ENCODE measurements around the gene AKT3. TPM values are rescaled to one million over a fixed set of nuclear protein-coding genes. Genes with fewer than 3 reads are reported as not detected.

Gene AKT3
- total and polyA plus RNA-seq, 2 experiments from 2014 or later, result 4.5 to 18.5 TPM

DNA sequence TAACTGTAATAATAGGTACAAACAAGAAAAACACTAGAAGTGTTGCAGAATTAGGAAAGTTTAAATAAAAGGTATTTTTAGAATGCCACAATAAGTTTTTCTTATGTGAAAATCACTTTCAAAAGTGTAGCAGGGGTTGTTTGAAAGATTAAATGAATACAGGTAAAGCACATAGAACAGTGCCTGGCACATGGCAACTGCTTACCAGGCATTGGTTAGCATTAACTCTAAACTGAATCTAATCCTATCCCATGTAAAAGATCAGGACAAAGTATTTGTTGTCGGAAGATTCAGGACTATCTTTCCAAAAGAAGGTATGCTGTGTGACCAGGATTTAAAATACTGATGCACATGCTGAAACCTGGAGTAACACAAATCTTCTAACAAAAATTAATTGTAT is 3.3 kb downstream of the AKT3 start:
- ATAC-seq, result no peak
- peaks cover 65% of the 10 kb centered on the region for H3K79me2 ChIP-seq (replicated peaks; ENCODE audit: insufficient read depth)

More for the DNA sequence above, 3.3 kb downstream of the AKT3 start:
- no peaks in the 10 kb centered on the region; the same call in 2 of the 3 replicates for H3K9me3 Mint-ChIP-seq
- no peaks in the 10 kb centered on the region for H4K20me1 ChIP-seq (replicated peaks; ENCODE audit: insufficient read depth)
- no peak for TF ChIP-seq REST (IDR thresholded peaks at IDR 0.05; ENCODE audit: unreplicated experiment)
- no peak for TF ChIP-seq CTCF (conservative IDR thresholded peaks at IDR 0.05; ENCODE audit: low read depth in 2 of 2)
- no peak for TF ChIP-seq ZNF114 (CRISPR knock-in tag; IDR thresholded peaks at IDR 0.05)
- no peak for TF ChIP-seq POLR2AphosphoS5 (IDR thresholded peaks at IDR 0.05; ENCODE audit: low read depth)
- TF ChIP-seq ETS1 (IDR thresholded peaks at IDR 0.05), result no peak
- TF ChIP-seq ZNF331 (CRISPR knock-in tag; IDR thresholded peaks at IDR 0.05; ENCODE audit: low read depth), result no peak
- no peak for TF ChIP-seq EZH2phosphoT487 (IDR thresholded peaks at IDR 0.05; ENCODE audit: unreplicated experiment)
- no peak for TF ChIP-seq CREB1 (CRISPR knock-in tag; IDR thresholded peaks at IDR 0.05; ENCODE audit: low read depth)
- TF ChIP-seq STAT1 (IDR thresholded peaks at IDR 0.05; ENCODE audit: unreplicated experiment), result no peak
- no peaks in the 10 kb centered on the region for H3K36me3 ChIP-seq (ENCODE audit: insufficient read depth)
- 0 out of 2 replicates have a peak, but pooled peaks cover 4% of the 10 kb centered on the region for H3K4me1 ChIP-seq (ENCODE audit: insufficient read depth)
- no peak overlapping the region for H3K4me2 ChIP-seq
- peaks cover 20% of the 10 kb centered on the region for H3K4me1 Mint-ChIP-seq
- no peaks in the 10 kb centered on the region; the same call in 2 of the 3 replicates for H3K36me3 Mint-ChIP-seq (ENCODE audit: low read depth)
- no peaks in the 10 kb centered on the region for H3K27me3 ChIP-seq (ENCODE audit: insufficient read depth)
- no peak overlapping the region for H3K27ac Mint-ChIP-seq
- no peak overlapping the region for H3K4me3 ChIP-seq
- no peak overlapping the region for H3K4me3 Mint-ChIP-seq
- H3F3A ChIP-seq (replicated peaks; ENCODE audit: low read depth), result no peaks in the 10 kb centered on the region
- H2AFZ ChIP-seq, result no peak overlapping the region
- H3K27me3 Mint-ChIP-seq (ENCODE audit: insufficient read depth, low read depth, poor library complexity), result peaks cover 8% of the 10 kb centered on the region
- no peak for DNase-seq (ENCODE audit: low spot score)
- H3K27ac ChIP-seq (ENCODE audit: low read depth), result no peak overlapping the region
- H3K9me2 ChIP-seq (ENCODE audit: insufficient read depth), result no peaks in the 10 kb centered on the region

All from GM23338 (cell line).